Endothelial cell of hepatic sinusoid (primary cell): Measurements from ENCODE around the gene SMC1B.
"Not testable (repeated sequence)": the region's sequence is repeated elsewhere in the genome, so short reads cannot be mapped to it uniquely, and the experiment has no call there.

Experiments used
- in situ Hi-C: cut with HindIII; loops from 2 replicates; pipeline ENCODE4 v1.10.0; 2017; ENCODE audit warnings: low sequenced_read_pairs

Gene SMC1B

DNA sequence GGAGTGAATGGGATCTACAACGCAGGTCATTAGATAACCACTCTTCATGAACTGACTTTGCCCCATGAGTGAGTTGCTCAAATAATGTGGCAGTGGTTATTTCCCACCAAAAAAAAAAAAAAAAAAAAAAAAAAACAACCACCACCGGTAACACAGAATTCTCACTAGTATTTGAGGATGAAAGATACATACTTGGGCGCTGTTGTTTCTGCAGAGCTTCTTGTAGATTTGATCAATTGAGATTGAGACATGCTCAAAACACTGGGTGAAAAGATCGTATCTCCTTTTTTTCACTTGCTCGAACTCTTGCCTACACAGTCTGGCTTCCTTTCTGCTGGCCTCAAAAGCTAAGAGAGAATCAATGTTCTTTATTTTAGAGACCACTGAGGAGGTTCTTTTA lies 59.6 kb downstream of the SMC1B start:
- in situ Hi-C loops = no loop called here

DNA sequence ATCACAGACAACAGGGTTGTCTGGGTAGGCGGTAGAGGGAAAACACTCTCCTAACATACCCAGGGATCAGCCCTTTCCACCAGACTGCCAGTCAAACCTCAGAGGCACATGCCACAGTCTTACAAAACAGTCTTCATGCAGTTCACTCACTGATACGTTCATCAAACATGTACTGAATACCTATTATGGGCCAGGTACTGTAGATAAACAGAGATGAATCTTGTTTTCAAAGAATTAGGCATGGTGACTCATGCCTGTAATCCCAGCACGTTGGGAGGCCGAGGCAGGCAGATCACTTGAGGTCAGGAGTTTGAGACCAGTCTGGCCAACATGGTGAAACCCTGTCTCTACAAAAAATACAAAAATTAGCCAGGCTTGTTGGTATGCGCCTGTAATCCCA lies 60.6 kb downstream of the SMC1B start:
- in situ Hi-C loops = not testable (repeated sequence)

DNA sequence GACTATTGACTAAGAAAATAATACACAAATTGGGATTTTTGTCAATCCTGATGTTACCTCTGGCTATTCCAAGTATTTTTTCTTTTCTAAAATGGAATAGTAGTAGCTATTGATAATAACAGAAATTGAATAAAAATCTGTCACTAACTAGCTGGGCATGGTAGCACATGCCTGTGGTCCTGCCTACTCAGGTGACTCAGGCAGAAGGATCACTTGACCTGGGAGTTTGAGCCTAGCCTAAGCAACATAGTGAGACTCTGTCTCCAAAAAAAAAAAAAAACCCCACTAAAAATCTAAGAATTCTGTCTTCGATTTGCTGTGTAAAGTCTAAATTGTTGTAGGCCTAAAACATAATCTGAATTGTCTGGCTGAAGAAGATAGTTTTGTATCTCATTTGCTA lies 61.4 kb downstream of the SMC1B start:
- in situ Hi-C loops = no loop called here

DNA sequence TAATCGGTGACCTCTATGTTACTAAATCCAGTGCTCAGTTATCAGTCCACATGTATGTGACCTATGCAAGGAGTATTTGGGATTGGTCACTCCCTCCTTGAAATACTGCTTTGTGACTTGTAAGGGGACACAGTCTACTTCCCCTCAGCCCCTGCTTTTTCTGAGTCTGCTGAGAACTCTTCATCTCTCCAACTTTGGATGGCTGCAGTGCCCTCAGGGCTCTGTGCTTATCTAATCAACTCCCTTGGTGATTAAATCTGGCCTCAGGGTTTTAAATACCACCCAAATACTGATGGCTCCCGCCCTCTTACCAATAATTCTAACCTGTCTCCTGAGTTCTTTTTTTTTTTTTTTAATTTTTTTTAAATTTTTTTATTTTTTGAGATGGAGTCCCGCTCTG lies 63.5 kb downstream of the SMC1B start:
- in situ Hi-C loops = no loop called here

GRCh38 chr22:45344334-45344733 lies 69.1 kb downstream of the SMC1B start:
- in situ Hi-C loops = no loop called here

DNA sequence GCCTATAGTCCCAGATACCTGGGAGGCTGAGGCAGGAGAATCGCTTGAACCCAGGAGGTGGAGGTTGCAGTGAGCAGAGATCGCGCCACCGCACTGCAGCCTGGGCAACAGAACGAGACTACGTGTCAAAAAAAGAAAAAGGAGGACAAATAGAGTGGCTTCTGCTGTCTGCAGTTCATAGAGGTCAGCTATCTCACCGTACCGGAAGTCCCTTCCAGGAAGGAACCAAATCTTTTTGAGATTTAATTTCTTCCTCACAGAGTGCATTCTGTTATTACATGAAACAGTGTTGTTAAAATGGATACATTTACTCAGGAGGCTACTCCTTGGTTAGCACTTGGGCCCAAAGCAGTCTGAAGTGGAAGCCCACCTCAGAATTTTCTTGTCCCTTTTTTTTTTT lies 70.3 kb downstream of the SMC1B start:
- in situ Hi-C loops = no loop called here

DNA sequence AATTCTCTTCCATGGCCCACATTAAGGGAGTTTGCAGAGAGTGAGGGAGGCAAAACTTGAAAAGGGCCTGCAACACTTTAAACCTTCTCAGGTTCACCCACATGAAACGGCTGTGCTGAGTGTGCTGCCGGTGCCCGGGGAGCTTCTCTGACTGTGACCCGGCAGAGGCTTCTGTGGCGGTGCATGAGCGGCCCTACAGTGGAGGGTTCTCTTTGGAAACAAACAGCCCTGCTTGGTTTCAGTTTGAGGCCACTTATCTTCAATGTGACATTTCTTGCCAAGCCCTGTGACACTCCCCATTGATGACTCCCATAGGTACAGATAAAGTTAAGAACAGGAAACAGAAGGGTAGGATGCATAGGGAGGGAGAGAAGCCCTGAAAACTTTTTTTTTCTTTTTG lies 71.9 kb downstream of the SMC1B start:
- in situ Hi-C loops = no loop called here

DNA sequence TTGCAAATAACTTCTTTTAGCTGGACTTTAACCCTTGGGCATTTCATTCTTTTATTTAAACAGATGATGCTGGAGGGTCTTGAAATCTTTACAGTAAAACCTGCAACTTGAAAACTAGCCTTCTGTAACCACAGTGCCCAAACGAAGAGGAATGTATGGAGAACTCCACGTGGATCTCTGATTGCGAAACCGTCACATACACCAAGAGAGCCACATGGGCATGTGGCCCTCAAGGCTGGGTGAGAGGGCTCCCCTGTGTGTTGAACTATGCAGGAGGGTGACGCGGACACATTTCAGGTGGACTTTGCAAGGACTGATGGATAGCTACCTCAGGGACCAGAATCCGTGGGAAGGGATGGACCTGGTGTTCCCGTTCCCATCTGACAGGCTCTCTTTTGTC lies 73.1 kb downstream of the SMC1B start:
- in situ Hi-C loops = no loop called here

DNA sequence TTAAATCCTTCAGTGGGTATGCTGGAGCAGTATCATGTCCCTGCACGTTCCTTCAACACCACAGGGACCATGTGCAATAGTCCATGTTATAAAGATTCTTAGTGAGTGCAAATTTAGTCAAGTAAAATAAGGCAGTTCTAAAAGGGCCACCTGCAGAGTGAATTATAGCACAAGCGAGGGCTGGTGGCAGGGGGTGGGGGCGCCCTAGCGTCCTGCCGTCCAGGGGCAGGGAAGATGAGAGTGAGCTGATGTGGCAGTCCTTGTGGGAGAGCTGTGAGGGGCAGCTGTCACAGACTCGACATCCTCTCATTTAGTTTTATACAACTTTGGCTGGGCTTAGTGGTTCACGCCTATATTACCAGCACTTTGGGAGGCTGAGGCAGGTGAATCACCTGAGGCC lies 74.6 kb downstream of the SMC1B start:
- in situ Hi-C loops = loop anchor here (5.0 to 10.0 kb wide), 2 partner anchors 61 to 154 kb away; no protein-coding TSS in a partner anchor

DNA sequence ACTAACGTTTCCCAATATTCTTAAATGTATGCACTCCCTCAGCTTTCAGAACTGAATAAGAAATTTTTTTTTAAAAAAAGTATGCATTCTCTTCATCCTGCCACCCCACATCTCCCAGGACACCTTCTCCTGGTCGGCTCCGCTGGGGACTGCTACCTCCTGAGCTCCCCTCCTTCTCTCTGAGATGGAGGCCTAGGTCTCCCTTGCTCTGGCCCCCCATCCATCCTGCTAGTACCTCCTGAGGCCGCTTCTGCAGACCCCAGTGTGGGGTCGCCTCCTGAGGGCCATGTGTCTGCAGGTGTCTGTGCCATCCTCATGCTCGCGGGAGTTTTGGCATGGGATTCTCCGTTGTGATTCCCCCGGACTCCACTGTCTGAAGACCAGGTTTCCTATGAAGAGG lies 75.9 kb downstream of the SMC1B start:
- in situ Hi-C loops = loop anchor here (5.0 to 10.0 kb wide), 2 partner anchors 60 to 153 kb away; no protein-coding TSS in a partner anchor

- in situ Hi-C loops = loop anchor here (5.0 to 10.0 kb wide), 2 partner anchors 60 to 152 kb away; no protein-coding TSS in a partner anchor
Observed at GRCh38 chr22:45336971-45337431, 76.4 kb downstream of the SMC1B start.

GRCh38 chr22:45335854-45336522 lies 77.4 kb downstream of the SMC1B start:
- in situ Hi-C loops = loop anchor here (5.0 to 10.0 kb wide), 2 partner anchors 59 to 151 kb away; no protein-coding TSS in a partner anchor

DNA sequence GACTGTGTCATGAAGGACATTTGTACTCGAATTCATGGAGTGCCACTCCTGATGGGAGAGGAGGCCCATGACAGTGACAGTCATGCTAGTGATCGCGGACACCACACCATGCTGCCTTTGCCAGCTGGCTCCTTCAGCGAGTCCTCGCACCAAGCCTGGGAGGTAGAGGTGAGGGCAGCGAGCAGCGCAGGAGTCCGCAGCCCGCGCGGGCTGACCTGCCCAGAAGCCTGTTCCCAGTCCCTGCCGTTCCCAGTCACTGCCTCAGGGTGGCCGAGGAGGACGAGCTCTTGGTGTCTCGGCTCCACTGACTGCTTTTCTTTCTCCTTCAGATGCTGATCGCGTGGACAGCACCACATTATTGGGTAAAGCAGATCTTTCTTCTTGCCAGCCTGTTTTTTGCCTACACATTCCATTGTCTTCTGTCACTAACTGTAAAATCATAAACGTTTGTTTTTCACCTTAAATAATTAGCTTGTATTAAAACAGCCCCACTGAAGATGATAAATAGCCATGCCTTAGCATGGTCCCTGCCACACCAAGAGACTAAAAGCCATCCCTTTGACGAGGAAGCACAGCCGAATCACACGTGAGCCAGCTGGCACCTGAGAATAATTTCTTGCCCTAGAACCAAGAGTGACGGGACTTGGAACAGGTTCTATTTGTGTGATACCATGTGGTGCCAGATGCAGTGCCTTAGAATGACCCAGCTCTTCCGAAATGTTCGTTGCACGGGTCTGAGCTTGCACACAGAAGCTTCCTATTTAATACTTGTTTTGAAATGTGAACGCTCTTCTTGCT lies 78.2 kb downstream of the SMC1B start:
- in situ Hi-C loops = loop anchor here (5.0 to 10.0 kb wide), 2 partner anchors 58 to 150 kb away; no protein-coding TSS in a partner anchor

DNA sequence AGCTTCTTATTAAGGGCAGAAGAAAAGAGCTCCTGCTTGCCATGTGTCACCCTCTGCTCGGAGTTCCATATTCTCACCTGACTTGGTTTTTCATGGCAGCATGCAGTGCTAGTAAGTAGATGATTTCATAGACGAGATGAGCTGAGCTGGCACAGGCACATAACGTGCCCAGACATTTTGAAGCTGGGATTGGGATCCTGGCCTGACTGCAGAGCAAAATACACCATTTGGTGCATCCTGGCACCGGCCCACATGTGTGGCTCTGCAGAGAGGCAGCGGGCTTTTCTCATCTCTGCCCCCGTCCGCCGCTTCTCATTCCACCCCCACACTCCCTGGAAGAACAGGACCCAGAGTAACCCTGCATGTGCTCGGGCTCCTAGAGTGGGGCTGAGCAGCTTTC lies 78.9 kb downstream of the SMC1B start:
- in situ Hi-C loops = loop anchor here (10.0 kb wide), 1 partner anchor 150 kb away; no protein-coding TSS in a partner anchor

DNA sequence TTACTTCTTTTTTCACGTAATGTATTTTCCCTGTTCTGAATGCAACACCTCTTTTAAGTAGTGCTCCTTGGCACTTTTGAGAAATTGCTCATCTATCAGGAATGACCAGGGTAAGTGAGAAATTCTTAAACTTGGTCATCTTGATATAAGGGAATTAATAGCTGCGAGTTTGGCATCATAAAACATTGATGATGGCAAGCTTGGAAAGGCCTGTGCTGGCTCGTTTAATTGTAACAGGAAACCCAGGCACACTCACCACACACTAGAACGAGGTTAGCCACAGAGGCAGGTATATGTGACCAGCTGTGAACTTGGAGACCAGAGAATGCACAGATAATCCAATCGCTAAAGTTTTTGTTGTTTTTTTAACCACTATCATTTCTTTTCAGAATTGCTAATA lies 79.3 kb downstream of the SMC1B start:
- in situ Hi-C loops = loop anchor here (10.0 kb wide), 1 partner anchor 149 kb away; no protein-coding TSS in a partner anchor

- in situ Hi-C loops = loop anchor here (10.0 kb wide), 1 partner anchor 147 kb away; no protein-coding TSS in a partner anchor
Observed at GRCh38 chr22:45332001-45332400, 81.4 kb downstream of the SMC1B start.

DNA sequence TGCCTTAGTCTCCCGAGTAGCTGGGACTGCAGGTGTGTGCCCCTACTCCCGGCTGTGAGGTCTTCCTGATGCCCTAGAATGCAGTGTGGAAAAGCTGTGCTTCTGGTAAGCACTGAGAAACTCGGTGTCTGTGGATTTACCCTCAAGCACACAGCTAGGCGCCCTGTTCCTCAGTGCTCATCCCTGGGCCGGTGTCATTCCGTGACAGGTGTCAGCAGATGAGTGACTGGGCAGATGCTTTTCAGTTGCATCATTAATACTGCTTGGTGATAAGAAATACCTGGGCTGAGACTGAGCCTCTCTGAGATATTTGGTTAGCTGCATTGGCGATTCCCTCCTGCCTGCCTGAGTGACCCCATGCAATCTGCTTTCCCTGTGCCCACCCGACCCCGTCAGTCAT lies 81.9 kb downstream of the SMC1B start:
- in situ Hi-C loops = loop anchor here (10.0 kb wide), 1 partner anchor 147 kb away; no protein-coding TSS in a partner anchor

DNA sequence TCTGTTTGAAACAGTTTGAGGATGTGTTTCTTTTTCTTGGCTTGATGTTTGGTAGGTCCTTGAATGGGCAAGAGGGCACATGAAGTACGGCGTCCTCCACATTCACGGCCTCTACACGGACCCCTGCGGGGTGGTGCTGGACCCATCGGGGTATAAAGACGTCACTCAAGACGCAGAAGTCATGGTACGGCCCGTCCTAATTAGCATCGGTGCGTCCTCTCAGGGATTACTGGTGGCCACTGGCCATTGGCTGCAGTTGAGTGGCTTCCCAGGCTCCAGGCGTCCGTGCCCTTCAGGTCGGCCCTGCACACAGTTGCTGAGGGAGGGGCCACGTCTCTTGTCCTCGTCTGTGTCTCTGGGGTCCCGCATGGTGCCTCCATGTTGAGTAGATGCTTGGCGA lies 82.9 kb downstream of the SMC1B start:
- in situ Hi-C loops = loop anchor here (10.0 kb wide), 1 partner anchor 146 kb away; no protein-coding TSS in a partner anchor

GRCh38 chr22:45329530-45329936 lies 83.9 kb downstream of the SMC1B start:
- in situ Hi-C loops = no loop called here

DNA sequence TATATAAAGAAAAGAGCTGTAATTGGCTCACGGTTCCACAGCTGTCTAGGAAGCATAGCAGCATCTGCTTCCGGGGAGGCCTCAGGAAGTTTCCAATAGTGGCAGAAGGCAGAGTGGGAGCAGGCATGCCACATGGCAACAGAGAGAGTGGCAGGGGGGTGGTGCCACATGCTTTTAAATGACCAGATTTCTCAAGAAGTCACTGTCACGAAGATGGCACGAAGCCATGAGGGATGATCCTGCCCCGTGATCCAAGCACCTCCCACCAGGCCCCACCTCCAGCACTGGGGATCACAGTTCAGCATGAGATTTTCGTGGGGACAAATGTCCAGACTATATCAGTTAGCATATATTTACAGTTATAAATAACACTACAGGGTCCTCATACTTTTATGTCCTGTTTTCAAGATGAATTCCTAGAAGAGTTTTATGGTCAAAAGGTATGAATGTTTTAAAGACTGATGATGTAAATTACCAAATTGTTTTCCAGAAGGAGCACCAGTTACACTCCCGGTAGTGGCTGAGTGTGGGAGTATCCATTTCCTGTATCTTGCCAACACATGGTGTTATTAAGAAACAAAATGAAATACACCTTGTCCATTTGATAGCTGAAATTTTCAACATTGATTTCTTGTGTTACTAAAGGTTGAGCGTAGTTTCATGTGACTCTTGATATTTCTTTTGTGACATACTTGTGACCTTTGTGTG lies 84.4 kb downstream of the SMC1B start:
- in situ Hi-C loops = no loop called here

- in situ Hi-C loops = not testable (repeated sequence)
Observed at GRCh38 chr22:45328261-45328660, 85.1 kb downstream of the SMC1B start.
